ENCODE data around the gene EDC3.

DNA sequence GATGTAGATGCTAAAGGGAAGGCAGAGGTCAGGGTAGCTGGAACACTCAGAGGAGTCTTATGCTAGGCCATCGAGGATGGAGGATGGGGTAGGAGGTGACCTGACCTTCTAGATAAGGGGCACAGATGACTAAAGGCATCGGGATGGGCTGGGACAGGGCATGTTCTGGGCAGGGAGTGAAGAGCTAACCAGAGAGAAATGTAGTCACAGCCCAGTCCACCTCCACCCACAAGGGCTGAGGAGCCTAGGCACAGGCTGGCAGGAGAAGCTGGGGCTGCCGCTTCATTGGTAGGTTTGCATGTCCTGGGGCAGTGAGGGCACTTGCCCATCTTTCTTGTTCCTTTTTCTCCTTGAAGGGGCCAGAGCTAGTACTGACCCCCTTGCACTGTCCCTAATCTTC, 67.6 kb downstream of the EDC3 start:
- no peak for TF ChIP-seq NANOG (IDR thresholded peaks at IDR 0.05; ENCODE audit: borderline replicate concordance)
- no peak for TF ChIP-seq CTCF (conservative IDR thresholded peaks at IDR 0.05; ENCODE audit: low read depth in 2 of 2)
- TF ChIP-seq EZH2 (IDR thresholded peaks at IDR 0.05; ENCODE audit: low read depth, unreplicated experiment), result no peak
- TF ChIP-seq POLR2AphosphoS5 (IDR thresholded peaks at IDR 0.05; ENCODE audit: low read depth), result no peak
- no peak for TF ChIP-seq ZNF331 (CRISPR knock-in tag; IDR thresholded peaks at IDR 0.05; ENCODE audit: low read depth)
- TF ChIP-seq EZH2phosphoT487 (IDR thresholded peaks at IDR 0.05; ENCODE audit: unreplicated experiment), result no peak
- no peak for TF ChIP-seq CREB1 (CRISPR knock-in tag; IDR thresholded peaks at IDR 0.05; ENCODE audit: low read depth)
- TF ChIP-seq REST (IDR thresholded peaks at IDR 0.05; ENCODE audit: unreplicated experiment), result no peak
- TF ChIP-seq JUNB (IDR thresholded peaks at IDR 0.05; ENCODE audit: unreplicated experiment), result no peak
- TF ChIP-seq STAT1 (IDR thresholded peaks at IDR 0.05; ENCODE audit: unreplicated experiment), result no peak
- TF ChIP-seq ZNF114 (CRISPR knock-in tag; IDR thresholded peaks at IDR 0.05), result no peak
- TF ChIP-seq ZNF462 (CRISPR knock-in tag; IDR thresholded peaks at IDR 0.05), result no peak

Data from GM23338 (cell line).